ENCODE measurements around the gene HOXA1. TPM values are rescaled to one million over a fixed set of nuclear protein-coding genes. Genes with fewer than 3 reads are reported as not detected.

HOXA1 gene
- total RNA-seq, 1 experiment from 2014 or later = 8.8 TPM

DNA sequence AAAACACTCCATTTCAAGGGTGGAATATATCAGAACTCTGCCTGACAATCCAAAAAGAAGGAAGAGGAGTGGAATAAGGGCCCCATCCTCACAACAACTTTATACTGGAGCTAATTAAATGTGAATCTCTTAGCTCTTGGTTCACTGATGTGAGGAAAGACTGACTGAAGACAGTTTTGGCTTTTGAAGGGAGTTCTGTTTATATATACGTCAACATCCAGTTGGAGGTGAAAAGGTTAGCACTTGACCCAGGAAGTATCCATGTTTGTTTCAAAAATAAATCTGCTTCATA lies 3.0 kb downstream of the HOXA1 start:
- in situ Hi-C loops (cut with HindIII; ENCODE audit: low pct_unique_long_range_greater_than_20kb, low sequenced_read_pairs) = no loop called here
- Histone ChIP-seq H3K4me1 (ENCODE audit: control insufficient read depth, insufficient read depth, low read length) (peaks cover 51% of the 10 kb centered on the region), H3K27me3 (ENCODE audit: control insufficient read depth, insufficient read depth, low read length) (no peaks in the 10 kb centered on the region), H3K4me3 (ENCODE audit: low read depth in 2 of 2, low read length in 2 of 2) (no peak overlapping the region), H3K36me3 (ENCODE audit: control insufficient read depth, insufficient read depth, low read length) (no peaks in the 10 kb centered on the region), H3K27ac (ENCODE audit: low read length) (peak overlapping the region; percentile 71), H3K9me3 (ENCODE audit: control insufficient read depth, insufficient read depth, low read depth, low read length) (no peaks in the 10 kb centered on the region)
- intact Hi-C loops (cut with micrococcal nuclease; ENCODE audit: unreplicated experiment) = loop anchor here (10.0 kb wide), 1 partner anchor 58 kb away; no protein-coding TSS in a partner anchor
- DNase-seq (ENCODE audit: low read depth, low spot score) (no peak), ATAC-seq (no peak)
- TF ChIP-seq TCF7L2 (IDR thresholded peaks at IDR 0.05; ENCODE audit: low read depth, low read length) (no peak), SIN3A (IDR thresholded peaks at IDR 0.05; ENCODE audit: borderline replicate concordance, insufficient read depth, low read depth, low read length) (no peak)
- no TSS peak for BruUV-seq (replicated peaks)
- CTCF ChIA-PET = interaction anchor here (1.5 kb wide), 1 partner anchor 16 kb away, joined by 3 read pairs; no protein-coding TSS in a partner anchor
- POLR2A ChIA-PET = interaction anchor here (0.6 to 1.0 kb wide), 2 partner anchors 17 to 21 kb away, joined by 3 read pairs; no protein-coding TSS in a partner anchor

DNA sequence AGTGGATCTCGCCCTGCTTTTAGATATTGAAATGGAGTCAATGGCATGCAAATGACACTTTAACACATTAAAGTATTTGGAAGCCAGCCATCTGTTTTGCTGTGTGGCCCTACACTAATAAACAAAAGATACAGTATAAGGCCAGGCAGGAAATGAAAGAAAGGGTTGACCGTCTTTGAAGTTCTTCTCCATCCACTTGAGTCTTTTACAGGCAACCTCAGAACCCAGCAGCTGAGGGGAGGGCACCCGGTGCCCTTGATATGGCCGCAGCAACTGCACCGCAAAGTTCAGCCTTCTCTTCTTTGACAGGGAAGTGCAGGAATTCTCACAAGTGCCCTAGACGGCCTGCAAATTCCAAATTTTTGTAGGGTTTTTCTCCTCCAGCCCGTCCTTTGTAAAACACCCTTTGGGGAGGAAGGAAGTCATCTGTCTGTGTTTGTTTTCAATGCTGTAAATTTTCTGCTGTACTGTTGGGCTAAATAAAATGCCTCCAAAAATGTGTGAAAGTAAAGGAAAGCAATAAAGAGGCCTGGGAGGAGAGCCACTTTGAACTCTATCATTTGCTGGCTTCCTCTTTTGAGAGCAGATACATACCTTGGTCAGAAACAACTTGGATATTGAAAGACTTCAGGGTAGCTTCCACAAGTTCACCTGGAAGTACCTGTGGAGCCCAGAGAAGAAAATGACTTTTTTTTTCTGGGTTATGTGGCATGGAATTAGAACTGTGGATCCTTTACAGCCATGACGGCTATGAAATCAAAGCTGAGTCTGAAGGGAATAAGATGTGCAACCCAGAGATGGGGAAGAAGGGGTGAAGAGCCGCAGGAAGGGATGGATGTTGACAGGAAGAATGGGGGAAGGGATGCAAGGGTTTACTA lies 3.6 kb downstream of the HOXA1 start:
- no peaks in the 10 kb centered on the region for H3K9me3 ChIP-seq (ENCODE audit: control insufficient read depth, insufficient read depth, low read depth, low read length)
- TF ChIP-seq, protein P1, sequence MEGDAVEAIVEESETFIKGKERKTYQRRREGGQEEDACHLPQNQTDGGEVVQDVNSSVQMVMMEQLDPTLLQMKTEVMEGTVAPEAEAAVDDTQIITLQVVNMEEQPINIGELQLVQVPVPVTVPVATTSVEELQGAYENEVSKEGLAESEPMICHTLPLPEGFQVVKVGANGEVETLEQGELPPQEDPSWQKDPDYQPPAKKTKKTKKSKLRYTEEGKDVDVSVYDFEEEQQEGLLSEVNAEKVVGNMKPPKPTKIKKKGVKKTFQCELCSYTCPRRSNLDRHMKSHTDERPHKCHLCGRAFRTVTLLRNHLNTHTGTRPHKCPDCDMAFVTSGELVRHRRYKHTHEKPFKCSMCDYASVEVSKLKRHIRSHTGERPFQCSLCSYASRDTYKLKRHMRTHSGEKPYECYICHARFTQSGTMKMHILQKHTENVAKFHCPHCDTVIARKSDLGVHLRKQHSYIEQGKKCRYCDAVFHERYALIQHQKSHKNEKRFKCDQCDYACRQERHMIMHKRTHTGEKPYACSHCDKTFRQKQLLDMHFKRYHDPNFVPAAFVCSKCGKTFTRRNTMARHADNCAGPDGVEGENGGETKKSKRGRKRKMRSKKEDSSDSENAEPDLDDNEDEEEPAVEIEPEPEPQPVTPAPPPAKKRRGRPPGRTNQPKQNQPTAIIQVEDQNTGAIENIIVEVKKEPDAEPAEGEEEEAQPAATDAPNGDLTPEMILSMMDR (IDR thresholded peaks at IDR 0.05) = no peak
- TF ChIP-seq POLR2AphosphoS5 (IDR thresholded peaks at IDR 0.05; ENCODE audit: low read depth, low read length) (no peak), SIN3A (IDR thresholded peaks at IDR 0.05; ENCODE audit: borderline replicate concordance, insufficient read depth, low read depth, low read length) (no peak), TCF7L2 (IDR thresholded peaks at IDR 0.05; ENCODE audit: low read depth, low read length) (no peak)
- TF ChIP-seq, protein P2, sequence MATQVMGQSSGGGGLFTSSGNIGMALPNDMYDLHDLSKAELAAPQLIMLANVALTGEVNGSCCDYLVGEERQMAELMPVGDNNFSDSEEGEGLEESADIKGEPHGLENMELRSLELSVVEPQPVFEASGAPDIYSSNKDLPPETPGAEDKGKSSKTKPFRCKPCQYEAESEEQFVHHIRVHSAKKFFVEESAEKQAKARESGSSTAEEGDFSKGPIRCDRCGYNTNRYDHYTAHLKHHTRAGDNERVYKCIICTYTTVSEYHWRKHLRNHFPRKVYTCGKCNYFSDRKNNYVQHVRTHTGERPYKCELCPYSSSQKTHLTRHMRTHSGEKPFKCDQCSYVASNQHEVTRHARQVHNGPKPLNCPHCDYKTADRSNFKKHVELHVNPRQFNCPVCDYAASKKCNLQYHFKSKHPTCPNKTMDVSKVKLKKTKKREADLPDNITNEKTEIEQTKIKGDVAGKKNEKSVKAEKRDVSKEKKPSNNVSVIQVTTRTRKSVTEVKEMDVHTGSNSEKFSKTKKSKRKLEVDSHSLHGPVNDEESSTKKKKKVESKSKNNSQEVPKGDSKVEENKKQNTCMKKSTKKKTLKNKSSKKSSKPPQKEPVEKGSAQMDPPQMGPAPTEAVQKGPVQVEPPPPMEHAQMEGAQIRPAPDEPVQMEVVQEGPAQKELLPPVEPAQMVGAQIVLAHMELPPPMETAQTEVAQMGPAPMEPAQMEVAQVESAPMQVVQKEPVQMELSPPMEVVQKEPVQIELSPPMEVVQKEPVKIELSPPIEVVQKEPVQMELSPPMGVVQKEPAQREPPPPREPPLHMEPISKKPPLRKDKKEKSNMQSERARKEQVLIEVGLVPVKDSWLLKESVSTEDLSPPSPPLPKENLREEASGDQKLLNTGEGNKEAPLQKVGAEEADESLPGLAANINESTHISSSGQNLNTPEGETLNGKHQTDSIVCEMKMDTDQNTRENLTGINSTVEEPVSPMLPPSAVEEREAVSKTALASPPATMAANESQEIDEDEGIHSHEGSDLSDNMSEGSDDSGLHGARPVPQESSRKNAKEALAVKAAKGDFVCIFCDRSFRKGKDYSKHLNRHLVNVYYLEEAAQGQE (IDR thresholded peaks at IDR 0.05; ENCODE audit: insufficient read depth in 1 of 2, low read depth in 2 of 2, low read length in 1 of 2) = no peak
- H3K27ac ChIP-seq (ENCODE audit: low read length) = peak overlapping the region; percentile 71
- DNase-seq (ENCODE audit: low read depth, low spot score) = no peak
- no peaks in the 10 kb centered on the region for H3K27me3 ChIP-seq (ENCODE audit: control insufficient read depth, insufficient read depth, low read length)
- ChIA-PET CTCF (interaction anchor here (0.6 to 1.5 kb wide), 3 partner anchors 16 to 231 kb away, joined by 3 to 8 read pairs (median 7); no protein-coding TSS in a partner anchor), POLR2A (interaction anchor here (1.0 kb wide), 1 partner anchor 22 kb away, joined by 3 read pairs; no protein-coding TSS in a partner anchor)
- peaks cover 51% of the 10 kb centered on the region for H3K4me1 ChIP-seq (ENCODE audit: control insufficient read depth, insufficient read depth, low read length)
- BruUV-seq (replicated peaks) = no TSS peak
- ATAC-seq = no peak
- H3K4me3 ChIP-seq (ENCODE audit: low read depth in 2 of 2, low read length in 2 of 2) = no peak overlapping the region
- in situ Hi-C loops (cut with HindIII; ENCODE audit: low pct_unique_long_range_greater_than_20kb, low sequenced_read_pairs) = no loop called here
- intact Hi-C loops (cut with micrococcal nuclease; ENCODE audit: unreplicated experiment) = loop anchor here (10.0 kb wide), 1 partner anchor 57 kb away; no protein-coding TSS in a partner anchor
- no peaks in the 10 kb centered on the region for H3K36me3 ChIP-seq (ENCODE audit: control insufficient read depth, insufficient read depth, low read length)
